Uterus (tissue), 2 donors: ENCODE data around the gene GTF2IRD2.
"Not testable (repeated sequence)": the region's sequence is repeated elsewhere in the genome, so short reads cannot be mapped to it uniquely, and the experiment has no call there.

Experiments used
- CTCF ChIP-seq, 4 experiments: fragments of 200-600 bp in 2 of 4; fragments of 450-650 bp in 2 of 4; sonication (generic) in 2 of 4; IDR thresholded peaks; one replicate each; pipeline ENCODE4 v1.5.1; 2016 to 2019; ENCODE audit warnings: antibody characterized with exemption in 4 of 4, mild to moderate bottlenecking in 2 of 4, moderate library complexity in 1 of 4
- POLR2A ChIP-seq, 2 donors: fragments of 450-650 bp; IDR thresholded peaks; one replicate each; pipeline ENCODE4 v1.6.1; 2016; ENCODE audit warnings: antibody characterized with exemption in 2 of 2, mild to moderate bottlenecking in 1 of 2, moderate library complexity in 1 of 2

DNA sequence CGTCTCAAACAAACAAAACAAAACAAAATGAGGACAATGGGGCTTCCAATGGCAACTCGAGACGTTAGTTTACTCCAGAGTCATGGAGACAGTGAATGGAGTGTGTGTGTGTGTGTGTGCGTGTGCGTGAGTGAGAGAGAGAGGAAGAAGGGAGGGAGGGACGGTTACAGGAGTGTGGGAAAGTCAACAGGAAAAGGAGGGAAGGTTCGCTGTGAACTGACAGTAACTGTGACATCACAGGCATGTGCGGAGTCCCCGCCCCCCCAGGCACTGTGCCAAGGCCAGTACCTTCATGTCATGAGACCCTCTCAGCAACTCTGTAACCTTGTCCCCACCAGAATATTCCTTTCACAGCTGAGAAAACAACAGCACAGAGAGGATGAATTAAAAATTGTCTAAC lies 30.7 kb upstream of the GTF2IRD2 start:
- TF ChIP-seq POLR2A, CTCF (IDR thresholded peaks at IDR 0.05): not testable (repeated sequence)
